Measurements from ENCODE around the gene RRP12.

- TF ChIP-seq EZH2 (IDR thresholded peaks at IDR 0.05; ENCODE audit: insufficient read depth, poor library complexity, severe bottlenecking), result no peak
- no peak for TF ChIP-seq EZH2phosphoT487 (IDR thresholded peaks at IDR 0.05; ENCODE audit: insufficient read depth, low read depth)
Measured at GRCh38 chr10:97307866-97308780, 93.0 kb downstream of the RRP12 start.

Measured in GM23248 (cell line).